IPS-18c (cell line): ENCODE data around the gene CMSS1.
"Not testable (repeated sequence)": the region's sequence is repeated elsewhere in the genome, so short reads cannot be mapped to it uniquely, and the experiment has no call there.

ENCODE experiments used
- H3K4me3 ChIP-seq: 2 replicates; pipeline ENCODE4 v1.7.0; 2013; ENCODE audit warnings: low read depth, mild to moderate bottlenecking, low read length, moderate library complexity; ENCODE audit not compliant: insufficient read depth
- H3K9me3 ChIP-seq: one replicate; pipeline ENCODE4 v1.6.1; 2013; ENCODE audit warnings: mild to moderate bottlenecking, low read length, moderate library complexity; ENCODE audit not compliant: control insufficient read depth, insufficient read depth

Gene CMSS1

GRCh38 chr3:100210772-100211135 is 393.1 kb downstream of the CMSS1 start:
- Histone ChIP-seq H3K9me3 (no peaks in the 10 kb centered on the region), H3K4me3 (no peak overlapping the region)

- Histone ChIP-seq H3K4me3 (no peak overlapping the region), H3K9me3 (no peaks in the 10 kb centered on the region)
These were observed 396.4 kb downstream of the CMSS1 start for GRCh38 chr3:100213891-100214573.

GRCh38 chr3:100214574-100214964 is 396.9 kb downstream of the CMSS1 start:
- Histone ChIP-seq H3K4me3 (no peak overlapping the region), H3K9me3 (no peaks in the 10 kb centered on the region)

GRCh38 chr3:100216713-100217112 is 399.1 kb downstream of the CMSS1 start:
- Histone ChIP-seq H3K4me3 (no peak overlapping the region), H3K9me3 (no peaks in the 10 kb centered on the region)

GRCh38 chr3:100221159-100221558 is 403.5 kb downstream of the CMSS1 start:
- Histone ChIP-seq H3K9me3 (no peaks in the 10 kb centered on the region), H3K4me3 (no peak overlapping the region)

- no peak overlapping the region for H3K4me3 ChIP-seq
- H3K9me3 ChIP-seq, result no peaks in the 10 kb centered on the region
These were observed 407.5 kb downstream of the CMSS1 start for GRCh38 chr3:100225193-100225592.

- H3K9me3 ChIP-seq, result no peaks in the 10 kb centered on the region
- H3K4me3 ChIP-seq, result no peak overlapping the region
These were observed 408.2 kb downstream of the CMSS1 start for GRCh38 chr3:100225883-100226282.

GRCh38 chr3:100226712-100227429 is 409.2 kb downstream of the CMSS1 start:
- H3K9me3 ChIP-seq, result no peaks in the 10 kb centered on the region
- H3K4me3 ChIP-seq, result no peak overlapping the region

GRCh38 chr3:100227511-100227921 is 409.9 kb downstream of the CMSS1 start:
- Histone ChIP-seq H3K4me3 (no peak overlapping the region), H3K9me3 (no peaks in the 10 kb centered on the region)

- H3K9me3 ChIP-seq, result no peaks in the 10 kb centered on the region
- H3K4me3 ChIP-seq, result no peak overlapping the region
These were observed 410.6 kb downstream of the CMSS1 start for GRCh38 chr3:100228247-100228646.

- H3K9me3 ChIP-seq, H3K4me3 ChIP-seq: not testable (repeated sequence)
These were observed 411.5 kb downstream of the CMSS1 start for GRCh38 chr3:100229188-100229587.

- no peak overlapping the region for H3K4me3 ChIP-seq
- no peaks in the 10 kb centered on the region for H3K9me3 ChIP-seq
These were observed 413.0 kb downstream of the CMSS1 start for GRCh38 chr3:100230710-100231109.
